Measurements from ENCODE around the gene RIMKLA.
A peak's percentile ranks its signal among the peaks of the same experiment; 100 is the strongest.

RIMKLA gene, protein sequence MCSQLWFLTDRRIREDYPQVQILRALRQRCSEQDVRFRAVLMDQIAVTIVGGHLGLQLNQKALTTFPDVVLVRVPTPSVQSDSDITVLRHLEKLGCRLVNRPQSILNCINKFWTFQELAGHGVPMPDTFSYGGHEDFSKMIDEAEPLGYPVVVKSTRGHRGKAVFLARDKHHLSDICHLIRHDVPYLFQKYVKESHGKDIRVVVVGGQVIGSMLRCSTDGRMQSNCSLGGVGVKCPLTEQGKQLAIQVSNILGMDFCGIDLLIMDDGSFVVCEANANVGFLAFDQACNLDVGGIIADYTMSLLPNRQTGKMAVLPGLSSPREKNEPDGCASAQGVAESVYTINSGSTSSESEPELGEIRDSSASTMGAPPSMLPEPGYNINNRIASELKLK

DNA sequence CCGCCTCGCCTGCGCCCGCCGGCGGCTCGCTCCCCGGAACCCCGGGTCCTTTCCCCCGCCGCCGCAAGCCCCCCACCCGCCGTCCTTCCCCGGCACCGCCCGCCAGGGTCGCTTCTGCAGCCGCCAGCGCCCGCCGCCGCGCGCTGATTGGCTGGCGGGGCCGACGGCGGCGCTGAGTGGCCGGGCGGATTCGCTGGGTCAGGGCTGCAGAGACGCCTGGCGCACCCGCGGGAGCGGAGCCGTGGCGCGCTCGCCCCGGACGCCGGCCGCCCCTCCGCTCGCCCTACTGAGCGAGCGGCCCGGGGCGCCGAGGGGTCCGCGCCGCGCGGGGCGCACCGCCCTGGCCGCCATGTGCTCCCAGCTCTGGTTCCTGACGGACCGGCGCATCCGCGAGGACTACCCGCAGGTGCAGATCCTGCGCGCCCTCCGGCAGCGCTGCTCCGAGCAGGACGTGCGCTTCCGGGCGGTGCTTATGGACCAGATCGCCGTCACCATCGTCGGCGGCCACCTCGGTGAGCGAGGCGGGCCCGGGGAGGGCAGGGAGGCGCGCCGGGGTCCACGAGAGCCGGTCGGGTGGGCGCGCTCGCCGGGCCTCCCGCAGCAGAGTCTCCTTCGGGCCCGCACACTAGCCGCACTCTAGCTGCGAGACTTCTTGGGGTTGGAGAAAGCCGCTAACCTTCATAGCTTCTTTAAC lies at the start of gene RIMKLA:
Gene RIMKLA (plus strand): TSS at position 207 of the 694 bp plus-strand sequence. CDS start 143 bp downstream, at position 350.
- peak; percentile 21 for DNase-seq (ENCODE audit: low spot score)

DNA sequence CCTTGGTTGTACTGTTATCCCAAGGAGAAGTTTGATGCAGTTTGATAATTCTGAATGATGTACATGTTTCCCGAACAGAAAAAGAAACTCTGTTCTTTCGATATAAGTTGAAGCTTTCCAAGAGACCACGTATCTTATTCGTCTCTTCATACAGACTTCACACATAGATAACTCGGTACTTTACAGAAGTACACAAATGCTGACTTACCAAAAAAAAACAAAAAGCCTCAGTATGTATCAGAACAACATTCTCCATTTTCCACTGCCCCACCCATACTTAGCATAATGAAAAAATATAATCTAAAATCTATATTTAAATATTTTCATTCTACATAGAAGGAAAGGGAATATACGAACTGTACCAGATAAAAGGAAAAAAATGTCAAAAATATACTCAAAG lies 47.7 kb upstream of the RIMKLA start:
- no peak for DNase-seq (ENCODE audit: low spot score)

DNA sequence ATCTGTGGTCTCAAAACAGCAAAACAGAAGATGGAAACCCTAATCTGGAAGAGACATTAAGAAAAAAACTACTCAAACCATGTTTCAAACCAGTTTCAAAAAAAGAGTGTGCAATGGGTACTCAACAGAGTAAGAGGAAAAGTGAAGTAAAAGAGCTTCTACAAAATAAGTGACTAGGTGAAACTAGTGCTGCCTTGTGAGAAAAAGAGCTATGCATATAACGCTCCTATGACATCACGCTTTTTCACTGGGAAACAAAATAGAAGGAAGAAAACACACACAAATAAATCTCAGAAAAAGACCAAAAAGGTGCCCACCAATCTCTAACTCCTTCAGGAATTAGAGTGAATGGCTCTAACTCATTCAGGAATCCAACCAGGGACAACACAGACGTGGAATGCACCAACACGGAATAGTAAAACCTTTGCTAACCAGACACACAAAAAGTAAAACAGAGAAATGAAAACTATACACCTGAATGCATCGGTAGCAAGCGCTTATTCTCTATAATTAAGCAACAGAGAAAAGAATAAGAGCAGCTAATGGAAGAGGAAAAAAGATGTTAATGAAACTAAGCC lies 46.8 kb upstream of the RIMKLA start:
- no peak for DNase-seq (ENCODE audit: low spot score)

DNA sequence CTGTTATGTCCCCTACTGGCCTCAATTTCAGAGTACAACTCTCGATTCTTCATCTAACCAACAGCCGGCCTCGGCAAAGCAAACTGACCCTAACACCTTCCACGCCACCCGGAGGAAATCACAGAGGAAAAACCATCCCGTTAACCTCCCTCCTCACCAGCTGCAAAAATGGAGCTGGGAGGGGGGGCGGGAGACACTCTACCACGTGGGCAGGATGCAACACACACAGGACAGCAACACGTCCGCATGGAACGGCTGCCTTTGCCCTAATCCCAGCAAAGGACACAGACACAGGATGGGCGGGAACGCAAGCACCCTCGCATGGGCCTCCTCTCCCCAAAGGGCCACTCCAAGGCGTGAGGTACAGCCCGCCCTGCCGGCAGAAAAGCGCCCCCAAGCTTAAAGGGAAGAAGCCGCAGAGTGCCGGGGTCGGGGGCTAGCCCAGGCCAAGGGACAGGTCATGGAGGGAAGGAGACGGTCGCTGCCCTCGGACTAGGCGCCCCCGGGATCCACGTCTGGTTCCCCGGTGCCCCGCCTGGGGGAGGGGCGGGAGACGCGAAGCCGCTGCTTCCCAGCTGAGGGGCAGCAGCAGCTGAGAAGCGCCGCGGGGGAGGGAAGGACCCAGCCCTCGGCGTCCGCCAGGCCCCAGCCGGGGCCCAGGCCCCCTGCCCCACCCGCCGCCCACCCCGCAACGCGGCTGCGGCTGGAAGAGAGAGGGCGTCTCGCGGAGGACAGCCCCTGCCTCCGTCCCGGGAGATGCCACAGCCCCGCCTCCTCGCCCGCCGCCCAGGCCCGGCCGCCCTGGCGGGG lies 46.1 kb upstream of the RIMKLA start:
- DNase-seq (ENCODE audit: low spot score): no peak

DNA sequence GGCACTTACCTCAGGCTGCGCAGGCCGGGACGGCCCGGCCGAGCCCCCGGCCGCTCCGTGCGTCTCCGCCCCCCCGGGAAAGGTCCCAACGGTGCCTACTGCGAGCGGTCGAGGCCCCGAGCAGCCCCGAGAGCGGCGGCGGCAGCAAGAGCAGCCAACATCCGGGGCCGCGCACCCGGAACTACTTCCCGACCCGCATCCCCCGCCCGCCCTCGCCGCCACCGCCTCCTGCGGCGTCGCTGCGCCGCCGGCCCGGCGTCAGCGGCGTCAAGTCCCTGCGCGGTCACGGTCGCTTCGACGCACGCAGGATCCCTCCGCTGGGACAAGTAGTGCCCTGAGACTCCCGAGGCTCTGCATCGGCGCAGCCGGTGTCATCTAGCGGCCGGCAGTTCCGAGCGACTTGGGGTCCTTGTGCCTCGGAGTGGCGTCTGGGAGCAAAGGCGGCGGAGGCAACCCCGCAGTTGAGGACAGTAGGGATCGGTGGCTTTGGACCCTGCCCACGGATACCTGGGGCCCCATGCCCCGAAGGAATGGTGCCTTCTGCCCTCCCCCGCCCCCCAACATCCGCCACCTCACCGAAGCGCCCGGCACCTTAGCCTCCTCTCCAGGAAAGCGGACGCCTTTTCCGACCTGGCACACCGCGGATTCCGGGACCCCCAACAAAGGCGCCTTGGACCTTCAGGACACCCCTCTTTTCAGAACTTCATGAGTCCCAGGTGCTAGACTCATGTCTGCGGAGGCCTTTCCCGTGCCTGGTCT lies 45.4 kb upstream of the RIMKLA start, which contains the start of gene FOXJ3:
Gene FOXJ3 (minus strand): TSS at position 186 of the 759 bp plus-strand sequence. CDS start 24,142 bp downstream, outside the sequence.
- DNase-seq (ENCODE audit: low spot score): peak; percentile 93

DNA sequence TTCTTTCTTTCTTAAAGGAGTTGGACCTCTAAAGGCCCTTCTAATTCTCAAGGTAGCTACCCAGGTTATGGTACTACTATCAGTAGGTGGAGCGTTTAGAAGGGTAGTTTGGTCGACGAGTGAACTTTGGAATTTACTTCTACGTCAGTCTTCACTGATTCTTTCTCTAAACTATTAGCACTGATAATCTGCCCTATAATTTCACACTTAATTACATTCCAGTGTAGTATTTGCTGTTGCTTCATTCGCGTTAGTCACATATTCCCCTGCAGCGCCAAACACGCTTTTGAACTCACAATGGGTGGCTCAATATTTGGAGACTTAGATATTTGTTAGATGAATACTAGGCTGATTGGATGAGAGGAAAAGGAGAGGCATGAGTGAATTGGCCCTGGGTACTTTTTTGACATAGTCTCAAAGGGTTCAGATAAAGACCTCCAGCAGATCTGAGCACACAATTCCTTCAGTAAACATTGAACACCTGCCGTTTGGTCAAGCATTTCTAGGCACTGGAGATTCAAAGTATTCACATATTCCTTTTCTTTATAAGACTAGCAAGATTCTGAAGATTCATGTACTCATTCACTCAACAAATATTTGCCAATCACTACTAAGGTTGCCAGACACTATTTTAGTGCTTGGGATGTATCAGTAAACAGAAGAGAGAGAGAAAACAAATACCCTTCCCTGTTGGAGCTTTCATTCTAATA lies 44.6 kb upstream of the RIMKLA start:
- DNase-seq (ENCODE audit: low spot score): no peak

DNA sequence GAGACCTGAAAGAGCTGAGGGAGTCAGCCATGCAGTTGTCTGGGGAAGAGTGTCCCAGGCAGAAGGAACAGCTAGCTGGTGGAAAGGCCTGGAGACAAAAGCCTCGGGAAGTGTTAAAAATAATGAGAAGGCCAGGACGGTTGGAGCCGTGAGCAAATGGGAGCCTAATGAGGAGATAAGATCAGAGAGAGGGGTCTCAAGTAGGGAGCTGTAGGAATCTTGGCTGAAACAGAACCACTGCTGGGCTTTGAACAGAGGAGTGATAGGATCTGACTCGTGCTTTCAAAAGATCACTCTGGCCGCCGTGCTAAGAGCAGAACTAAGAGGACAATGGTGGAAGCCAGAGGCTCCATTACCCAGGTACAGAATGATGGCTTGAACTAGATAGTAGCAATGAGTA lies 43.6 kb upstream of the RIMKLA start:
- no peak for DNase-seq (ENCODE audit: low spot score)

DNA sequence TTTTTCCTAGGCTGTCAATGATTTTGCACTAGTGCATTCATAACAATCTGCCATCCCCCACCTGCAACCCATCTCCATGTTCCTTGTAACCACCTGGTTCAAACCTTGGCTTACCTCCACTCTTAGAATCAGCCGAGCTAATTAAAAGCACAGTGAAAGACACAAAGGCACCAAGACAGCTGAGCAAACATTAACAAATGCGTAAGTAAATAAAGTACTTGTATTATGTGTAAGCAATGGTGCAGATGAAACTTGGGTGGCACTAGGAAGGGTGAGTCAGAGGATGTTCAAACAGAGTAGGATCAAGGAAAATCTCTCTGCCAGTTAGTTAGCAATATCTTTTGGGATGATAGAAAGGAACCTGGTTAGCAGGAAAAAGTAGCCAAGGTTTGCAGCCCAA lies 40.5 kb upstream of the RIMKLA start:
- no peak for DNase-seq (ENCODE audit: low spot score)

DNA sequence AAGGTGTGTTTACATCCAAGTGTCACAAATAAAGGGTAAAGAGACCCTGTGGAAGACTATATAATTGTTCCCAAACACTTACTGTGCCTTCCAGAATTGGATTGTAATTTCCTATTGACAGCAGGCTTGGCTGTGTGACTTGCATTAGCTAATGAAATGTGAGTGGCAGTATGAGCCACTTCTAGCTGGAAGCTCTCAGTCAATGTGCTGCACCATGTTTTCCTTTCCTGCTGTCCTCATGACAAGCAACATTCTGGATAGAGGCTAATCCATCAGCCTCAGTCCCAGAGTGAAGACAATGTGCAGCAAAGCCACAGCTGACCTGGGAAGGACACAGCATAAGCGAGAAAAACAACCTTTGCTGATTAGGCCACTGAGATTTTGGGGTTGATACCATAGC lies 39.7 kb upstream of the RIMKLA start:
- DNase-seq (ENCODE audit: low spot score): no peak

DNA sequence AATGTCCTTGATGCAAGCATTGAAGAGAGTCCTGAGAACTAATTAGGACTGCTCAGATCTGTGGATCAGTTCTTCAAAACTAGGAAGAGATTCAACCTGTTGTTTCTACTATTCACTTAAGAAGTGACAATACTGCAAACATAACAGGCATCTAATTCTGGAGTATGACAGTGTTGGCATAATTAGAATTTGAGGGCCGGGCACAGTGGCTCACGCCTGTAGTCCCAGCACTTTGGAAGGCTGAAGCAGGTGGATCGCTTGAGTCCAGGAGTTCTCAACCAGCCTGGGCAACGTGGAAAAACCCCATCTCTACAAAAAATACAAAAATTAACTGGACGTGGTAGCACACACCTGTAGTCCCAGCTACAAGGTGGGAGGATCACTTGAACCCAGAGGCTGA lies 37.5 kb upstream of the RIMKLA start:
- no peak for DNase-seq (ENCODE audit: low spot score)

DNA sequence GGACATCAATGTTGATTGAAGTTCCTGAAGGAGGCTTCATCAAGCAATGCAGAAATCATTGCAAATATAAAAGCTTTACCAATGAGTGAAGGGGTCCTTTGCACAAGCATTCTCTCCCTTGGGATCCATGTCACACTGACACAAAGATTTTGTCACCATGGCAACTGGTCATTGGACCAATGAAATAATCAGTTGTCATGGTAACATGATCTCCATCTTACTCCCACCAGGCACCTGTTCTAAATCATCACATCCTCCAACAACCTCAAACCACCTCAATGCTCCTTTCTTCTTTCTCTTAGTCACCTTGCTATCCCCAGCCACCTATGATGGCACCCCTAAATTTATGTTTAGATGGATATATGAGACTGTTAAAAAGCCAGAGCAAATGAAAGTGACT lies 32.1 kb upstream of the RIMKLA start:
- no peak for DNase-seq (ENCODE audit: low spot score)

DNA sequence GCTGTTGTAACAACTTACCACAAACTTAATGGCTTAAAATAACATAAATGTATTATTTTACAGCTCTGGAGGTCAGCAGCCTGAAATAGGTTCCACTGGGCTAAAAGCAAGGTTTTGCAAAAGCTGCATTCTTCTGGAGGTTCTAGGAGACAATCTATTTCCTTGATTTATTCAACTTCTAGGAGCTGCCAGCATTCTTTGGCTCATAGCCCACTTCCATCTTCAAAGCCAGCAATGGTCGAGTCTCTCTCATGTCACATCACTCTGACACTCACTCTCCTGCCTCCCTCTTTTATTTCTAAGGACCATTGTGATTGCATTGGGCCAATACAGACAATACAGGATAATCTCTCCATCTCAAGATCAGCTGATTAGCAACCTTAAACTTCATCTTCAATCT lies 30.5 kb upstream of the RIMKLA start:
- DNase-seq (ENCODE audit: low spot score): no peak

DNA sequence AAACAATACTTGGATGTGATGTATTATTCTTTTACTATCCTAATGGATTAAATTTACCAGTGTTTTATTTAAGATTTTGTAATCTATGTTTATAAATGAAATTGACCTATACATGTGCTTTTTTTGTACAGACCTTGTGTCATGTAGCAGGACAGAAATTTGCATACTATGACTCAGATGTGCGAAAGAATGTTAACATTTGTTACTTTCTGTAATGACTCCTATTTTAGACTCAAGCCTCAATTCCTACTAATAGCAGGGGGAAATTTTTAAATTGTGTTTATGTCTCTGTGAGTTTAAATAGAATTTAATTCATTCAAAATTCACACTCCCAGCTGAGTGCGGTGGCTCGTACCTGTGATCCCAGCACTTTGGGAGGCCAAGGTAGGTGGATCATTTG lies 21.8 kb upstream of the RIMKLA start:
- DNase-seq (ENCODE audit: low spot score): no peak

DNA sequence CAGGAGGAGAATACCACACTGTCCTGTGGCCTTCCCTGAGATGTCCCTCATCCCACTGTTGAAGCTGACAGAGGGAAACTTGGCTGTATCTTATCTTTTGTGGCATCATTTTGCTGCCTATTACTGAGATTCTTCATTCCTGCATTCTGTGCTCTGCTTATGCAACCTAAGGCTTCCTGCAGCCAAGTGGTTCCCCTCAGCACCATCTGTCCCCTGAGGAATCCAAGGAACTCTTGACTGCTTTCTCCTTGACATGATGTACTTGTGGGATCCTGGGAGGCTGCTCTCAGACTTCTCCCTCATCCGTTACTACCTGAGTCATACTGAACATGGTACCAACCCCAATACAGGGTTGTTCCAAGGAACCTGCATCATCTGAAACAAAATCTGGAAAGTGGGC lies 21.1 kb upstream of the RIMKLA start:
- DNase-seq (ENCODE audit: low spot score): no peak

DNA sequence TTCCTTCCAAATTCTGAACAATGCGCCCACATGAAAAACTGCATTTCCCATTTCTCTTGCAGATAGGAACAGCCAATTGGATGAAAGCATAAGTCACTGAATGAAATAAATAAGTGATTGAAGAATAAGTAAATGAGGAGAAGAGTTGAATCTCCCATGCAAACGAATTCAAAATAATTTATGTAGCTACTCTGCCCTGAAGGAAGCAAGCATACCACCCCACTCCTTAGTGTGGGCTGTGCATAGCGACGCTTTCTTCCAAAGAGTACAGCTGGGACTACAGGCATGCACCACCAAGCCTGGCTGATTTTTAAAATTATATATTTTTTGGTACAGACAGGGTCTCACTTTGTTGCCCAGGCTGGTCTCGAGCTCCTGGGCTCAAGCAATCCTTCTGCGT lies 16.5 kb upstream of the RIMKLA start:
- DNase-seq (ENCODE audit: low spot score): no peak

DNA sequence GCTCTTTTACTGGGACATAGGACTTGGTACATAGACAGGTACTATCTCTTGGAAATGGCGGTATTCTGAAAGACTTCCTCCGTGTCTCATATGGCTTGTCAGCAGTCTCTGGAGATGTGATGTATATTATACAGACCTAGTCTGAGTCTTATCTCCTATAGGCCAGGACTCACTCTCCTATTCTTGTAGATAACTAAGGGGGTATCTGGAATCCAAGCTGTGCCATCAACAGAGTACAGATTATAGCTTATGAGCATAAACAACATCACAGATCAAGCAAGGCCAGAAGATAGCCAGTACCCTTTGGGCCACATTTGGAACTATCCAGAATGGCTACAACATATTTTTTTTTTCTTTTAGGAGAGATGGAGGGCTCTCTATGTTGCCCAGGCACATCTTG lies 16.1 kb upstream of the RIMKLA start:
- no peak for DNase-seq (ENCODE audit: low spot score)

DNA sequence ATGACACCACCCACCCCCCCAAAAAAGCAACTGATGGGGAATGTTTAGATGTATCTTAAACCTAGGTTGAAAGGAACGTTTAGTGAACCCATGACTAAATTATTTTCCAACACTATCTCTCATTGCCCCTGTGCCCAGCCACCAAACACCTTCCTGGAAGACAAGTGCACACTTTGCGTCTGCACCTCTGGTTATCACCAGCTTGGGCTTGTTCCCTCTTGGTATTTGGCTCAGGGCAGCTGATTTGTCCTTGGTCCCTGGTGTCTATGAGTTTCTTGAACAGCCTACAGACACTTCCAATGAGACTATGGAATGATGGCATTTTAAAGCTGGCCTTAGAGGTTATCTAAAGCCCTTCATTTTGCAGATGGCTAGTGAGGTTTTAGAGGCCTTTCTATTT lies 15.5 kb upstream of the RIMKLA start:
- no peak for DNase-seq (ENCODE audit: low spot score)

DNA sequence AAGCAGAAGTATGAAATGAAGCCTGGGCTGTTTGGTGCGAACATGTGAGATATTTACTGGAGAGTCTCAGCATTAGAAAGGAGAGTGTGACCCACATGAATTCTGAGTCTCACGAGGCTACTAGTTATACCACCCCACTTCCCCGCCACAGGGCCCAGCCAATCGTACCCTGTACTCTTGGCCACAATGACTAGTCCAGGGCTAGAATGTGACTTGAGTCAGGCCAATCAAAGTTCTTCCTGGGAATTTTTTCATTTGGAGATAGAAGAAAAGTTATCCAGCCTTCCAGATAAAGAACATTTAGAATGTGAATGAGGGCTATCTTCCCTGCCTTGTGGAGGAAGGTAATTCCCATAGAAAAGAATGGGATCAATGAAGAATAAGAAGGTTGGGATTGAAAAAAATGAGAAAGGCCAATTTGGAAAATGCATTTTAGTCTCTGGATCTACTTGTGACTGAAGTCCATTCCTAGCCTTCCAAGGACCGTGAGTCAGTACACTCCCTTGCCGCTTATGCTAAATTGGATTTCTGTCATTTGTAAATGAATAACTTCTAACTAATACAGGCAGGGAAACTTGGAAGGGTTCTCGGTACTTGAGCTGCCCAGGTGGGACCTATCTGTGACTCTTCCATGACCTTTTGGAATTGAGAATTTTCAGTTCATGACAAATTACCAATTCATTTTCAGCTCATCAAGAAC lies 12.3 kb upstream of the RIMKLA start:
- no peak for DNase-seq (ENCODE audit: low spot score)

DNA sequence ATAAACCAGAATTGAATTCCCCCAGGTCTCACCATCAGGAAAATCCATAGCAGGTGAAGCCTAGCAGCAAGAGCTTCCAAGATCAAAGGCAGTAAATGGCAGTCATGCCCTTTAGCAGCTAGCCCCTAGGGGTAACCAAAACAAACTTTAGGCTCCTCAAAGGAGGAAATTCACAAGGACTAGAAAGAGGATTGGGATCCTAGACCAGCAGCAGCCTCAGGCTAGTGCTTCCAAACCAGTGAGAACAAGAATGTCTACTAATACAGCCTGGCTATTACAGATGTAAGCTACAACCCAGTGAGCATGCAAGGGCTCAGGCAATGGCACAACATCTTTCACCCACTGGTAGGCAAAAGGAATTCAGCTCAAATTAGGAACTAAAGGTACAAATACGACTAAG lies 11.1 kb upstream of the RIMKLA start:
- DNase-seq (ENCODE audit: low spot score): no peak

DNA sequence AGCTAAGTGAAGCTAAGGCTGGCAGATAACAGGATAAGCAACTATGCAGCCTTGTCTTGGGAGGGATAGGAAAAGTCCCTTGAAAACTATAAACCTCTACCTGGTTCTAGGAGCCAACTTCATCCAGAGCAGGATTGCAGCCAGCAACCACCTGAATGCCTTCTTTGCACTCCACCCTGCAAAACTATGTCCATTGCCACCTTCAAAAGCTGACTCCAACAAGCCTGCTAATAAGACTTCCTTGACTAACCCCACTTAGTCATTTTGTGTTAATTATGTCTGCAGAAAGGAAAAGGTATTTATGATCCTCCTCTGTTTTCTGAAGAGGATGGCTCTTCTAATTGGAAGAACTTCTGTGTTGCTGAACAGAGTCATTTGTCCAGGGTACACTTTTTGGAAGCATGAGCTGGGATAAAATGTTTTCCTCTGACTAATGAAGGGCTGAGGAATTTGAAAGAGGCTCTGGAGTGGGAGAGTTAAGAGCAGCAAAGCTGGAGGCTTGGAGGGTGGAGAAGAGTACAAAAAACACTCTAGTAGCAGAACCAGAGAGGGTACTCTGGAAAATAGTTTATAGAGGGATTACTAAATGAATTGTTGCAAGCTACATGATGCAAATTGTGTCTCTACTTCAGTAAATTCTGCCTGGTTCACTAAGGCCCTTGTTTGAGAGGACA lies 9.6 kb upstream of the RIMKLA start:
- no peak for DNase-seq (ENCODE audit: low spot score)

Measured in CD4-positive, alpha-beta T cell treated with Interleukin-2 at 100 ng/mL for 4 hours (primary cell).